Measurements from ENCODE around the gene JAK2.

DNA sequence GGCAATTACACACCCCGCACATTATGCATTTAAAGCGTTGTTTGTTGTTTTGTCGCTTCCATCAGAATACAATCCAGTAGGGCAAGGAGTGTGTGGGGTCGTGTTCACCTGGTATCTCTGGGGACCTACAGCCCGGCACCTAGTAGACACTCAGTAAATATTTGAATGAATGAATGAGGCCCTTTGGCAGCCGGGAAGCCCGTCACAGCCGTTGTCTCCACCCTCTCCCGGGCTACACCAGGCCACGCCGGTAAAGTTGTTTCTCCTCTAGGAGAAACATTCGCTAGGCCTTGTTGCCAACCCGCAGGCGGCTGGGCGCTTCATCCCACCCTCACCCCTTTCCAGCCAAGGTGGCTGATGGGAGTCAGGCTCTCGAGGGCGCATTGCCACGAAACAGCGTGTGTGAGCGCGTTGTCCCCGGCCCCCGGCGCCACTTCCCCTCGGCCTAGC, 876 bp upstream of the JAK2 start:
- TF ChIP-seq POLR2AphosphoS5 (IDR thresholded peaks at IDR 0.05; ENCODE audit: insufficient read depth, low read depth, low read length) (no peak), EZH2 (IDR thresholded peaks at IDR 0.05; ENCODE audit: borderline replicate concordance, low read depth, low read length, severe bottlenecking) (no peak), POLR2A (IDR thresholded peaks at IDR 0.05; ENCODE audit: low read depth, low read length) (no peak), MYC (IDR thresholded peaks at IDR 0.05; ENCODE audit: low read depth, low read length) (no peak), JUN (IDR thresholded peaks at IDR 0.05; ENCODE audit: borderline replicate concordance, insufficient read depth, insufficient read length, low read depth) (no peak)
- TF ChIP-seq, protein P1, sequence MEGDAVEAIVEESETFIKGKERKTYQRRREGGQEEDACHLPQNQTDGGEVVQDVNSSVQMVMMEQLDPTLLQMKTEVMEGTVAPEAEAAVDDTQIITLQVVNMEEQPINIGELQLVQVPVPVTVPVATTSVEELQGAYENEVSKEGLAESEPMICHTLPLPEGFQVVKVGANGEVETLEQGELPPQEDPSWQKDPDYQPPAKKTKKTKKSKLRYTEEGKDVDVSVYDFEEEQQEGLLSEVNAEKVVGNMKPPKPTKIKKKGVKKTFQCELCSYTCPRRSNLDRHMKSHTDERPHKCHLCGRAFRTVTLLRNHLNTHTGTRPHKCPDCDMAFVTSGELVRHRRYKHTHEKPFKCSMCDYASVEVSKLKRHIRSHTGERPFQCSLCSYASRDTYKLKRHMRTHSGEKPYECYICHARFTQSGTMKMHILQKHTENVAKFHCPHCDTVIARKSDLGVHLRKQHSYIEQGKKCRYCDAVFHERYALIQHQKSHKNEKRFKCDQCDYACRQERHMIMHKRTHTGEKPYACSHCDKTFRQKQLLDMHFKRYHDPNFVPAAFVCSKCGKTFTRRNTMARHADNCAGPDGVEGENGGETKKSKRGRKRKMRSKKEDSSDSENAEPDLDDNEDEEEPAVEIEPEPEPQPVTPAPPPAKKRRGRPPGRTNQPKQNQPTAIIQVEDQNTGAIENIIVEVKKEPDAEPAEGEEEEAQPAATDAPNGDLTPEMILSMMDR (IDR thresholded peaks at IDR 0.05; ENCODE audit: extremely low read depth in 1 of 2, insufficient read depth in 1 of 2, low read depth in 1 of 2, low read length in 2 of 2), result no peak
- TF ChIP-seq, protein P2, sequence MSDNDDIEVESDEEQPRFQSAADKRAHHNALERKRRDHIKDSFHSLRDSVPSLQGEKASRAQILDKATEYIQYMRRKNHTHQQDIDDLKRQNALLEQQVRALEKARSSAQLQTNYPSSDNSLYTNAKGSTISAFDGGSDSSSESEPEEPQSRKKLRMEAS (IDR thresholded peaks at IDR 0.05; ENCODE audit: insufficient read depth, insufficient read length), result no peak
